Muscle of arm (tissue), 12 donors: ENCODE data around the gene ANKRD11. TPM values are rescaled to one million over a fixed set of nuclear protein-coding genes. Genes with fewer than 3 reads are reported as not detected.
"Not testable (repeated sequence)": the region's sequence is repeated elsewhere in the genome, so short reads cannot be mapped to it uniquely, and the experiment has no call there.

Experiments used
- DNase-seq: peaks from one replicate; pipeline ENCODE4 v3.0.0-alpha.2; 2013
- polyA plus RNA-seq, 12 donors: library from polyadenylated mRNA; unstranded; fragments of 120-200 nt; gene quantifications; one replicate each; pipeline ENCODE4 v1.2.1, GENCODE V29; 2013; ENCODE audit not compliant: insufficient read length in 12 of 12

ANKRD11 gene
- polyA plus RNA-seq, 12 donors: 52.0 to 116 (median 61.1) TPM; not detected in 1

GRCh38 chr16:89454378-89455125 lies 35.8 kb downstream of the ANKRD11 start:
- not testable (repeated sequence) for DNase-seq

GRCh38 chr16:89453501-89454321 lies 36.6 kb downstream of the ANKRD11 start:
- DNase-seq: peak; percentile 57

DNA sequence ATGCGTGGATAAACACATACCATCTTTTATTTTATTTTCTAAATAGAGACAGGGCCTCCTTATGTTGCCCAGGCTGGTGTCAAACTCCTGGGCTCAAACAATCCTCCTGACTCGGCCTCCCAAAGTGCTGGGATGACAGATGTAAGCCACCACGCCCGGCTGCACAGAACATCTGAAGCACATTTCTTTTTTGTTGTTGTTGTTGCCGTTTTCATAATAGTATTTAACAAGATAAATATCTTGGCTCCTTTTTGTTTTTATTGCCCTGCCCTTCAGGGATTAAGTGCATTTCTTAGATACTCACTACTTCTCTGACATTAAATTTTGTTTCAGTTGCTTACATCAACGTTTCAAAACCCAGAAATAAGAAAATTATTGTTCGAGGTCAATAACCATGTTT lies 37.4 kb downstream of the ANKRD11 start:
- no peak for DNase-seq

DNA sequence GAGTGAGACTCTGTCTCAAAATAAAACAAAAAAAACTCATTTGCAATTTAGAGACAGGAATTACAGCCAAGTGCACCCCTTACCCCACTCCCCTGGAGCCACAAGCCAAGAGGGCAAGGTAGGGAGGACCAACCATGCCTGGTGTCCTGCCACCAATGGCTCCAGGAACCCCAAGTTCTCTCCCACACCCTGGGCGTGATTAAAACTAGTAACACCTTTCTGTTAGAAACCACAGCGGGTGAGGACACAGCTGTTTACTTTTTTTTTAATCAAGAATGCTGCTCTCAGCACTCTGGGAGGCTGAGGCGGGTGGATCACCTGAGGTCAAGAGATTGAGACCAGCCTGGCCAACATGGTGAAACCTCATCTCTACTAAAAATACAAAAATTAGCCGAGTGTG lies 38.1 kb downstream of the ANKRD11 start:
- DNase-seq: no peak

- no peak for DNase-seq
Observed at GRCh38 chr16:89450537-89450936, 39.8 kb downstream of the ANKRD11 start.

DNA sequence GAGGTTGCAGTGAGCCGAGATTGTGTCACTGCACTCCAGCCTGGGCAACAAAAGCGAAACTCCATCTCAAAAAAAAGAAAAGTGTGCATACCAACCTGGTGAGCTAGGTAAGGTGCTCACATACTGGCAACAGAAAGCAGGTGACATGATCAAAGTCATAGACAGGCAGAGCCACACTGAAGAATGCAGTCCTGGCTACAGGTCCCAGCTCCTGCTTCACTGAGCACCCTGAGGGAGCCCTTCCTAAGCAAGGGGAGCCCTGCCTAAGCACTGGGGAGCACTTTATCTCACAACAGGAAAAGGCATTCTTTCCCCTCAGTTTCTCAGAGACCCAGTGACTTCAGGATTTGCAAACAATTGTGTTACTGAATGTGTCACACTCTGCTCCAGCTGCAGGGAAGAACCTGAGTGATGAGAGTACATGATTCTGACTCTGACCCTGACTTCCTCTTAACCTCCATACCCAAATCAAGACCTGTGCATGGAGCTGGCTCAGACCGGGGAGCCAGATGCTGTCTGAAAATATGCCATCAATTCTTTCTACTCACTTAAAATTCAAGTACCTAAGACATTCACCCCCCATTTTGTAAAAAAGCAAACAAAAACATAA lies 40.5 kb downstream of the ANKRD11 start:
- DNase-seq: no peak

DNA sequence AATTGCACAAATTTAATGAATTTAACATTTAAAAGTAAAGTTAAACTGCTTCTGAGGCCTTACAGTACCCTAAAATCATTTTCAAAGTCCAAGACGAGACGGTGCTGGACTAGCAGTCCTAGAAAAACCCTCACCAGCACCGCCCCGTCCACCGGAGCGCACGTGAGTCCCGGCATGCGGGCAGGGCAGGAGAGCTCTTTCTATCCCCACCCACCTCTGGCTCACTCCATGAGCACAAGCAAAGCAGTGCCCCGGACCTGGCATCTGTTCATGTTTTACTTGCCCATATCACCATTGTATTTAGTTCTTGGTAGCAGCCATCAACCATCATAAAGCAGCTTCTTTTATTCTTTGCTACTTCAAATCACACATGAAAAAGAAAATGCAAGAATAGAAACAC lies 41.7 kb downstream of the ANKRD11 start:
- no peak for DNase-seq

DNA sequence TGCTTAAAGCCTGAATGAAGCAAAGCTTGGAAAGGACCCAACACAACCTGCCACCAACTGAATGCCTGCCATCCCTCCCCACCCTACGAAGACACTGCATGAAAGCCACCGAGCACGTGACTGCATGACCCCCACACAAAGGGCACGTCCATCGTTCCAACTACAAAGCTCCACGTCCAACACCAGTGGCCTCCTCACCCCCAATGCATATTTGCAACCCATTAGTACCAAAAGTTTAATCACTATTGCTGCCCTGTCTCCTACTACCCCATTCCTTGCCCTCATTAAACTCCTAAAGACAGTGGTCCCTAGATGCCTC lies 43.4 kb downstream of the ANKRD11 start:
- DNase-seq: no peak

GRCh38 chr16:89446136-89446974 lies 44.0 kb downstream of the ANKRD11 start:
- DNase-seq: no peak

DNA sequence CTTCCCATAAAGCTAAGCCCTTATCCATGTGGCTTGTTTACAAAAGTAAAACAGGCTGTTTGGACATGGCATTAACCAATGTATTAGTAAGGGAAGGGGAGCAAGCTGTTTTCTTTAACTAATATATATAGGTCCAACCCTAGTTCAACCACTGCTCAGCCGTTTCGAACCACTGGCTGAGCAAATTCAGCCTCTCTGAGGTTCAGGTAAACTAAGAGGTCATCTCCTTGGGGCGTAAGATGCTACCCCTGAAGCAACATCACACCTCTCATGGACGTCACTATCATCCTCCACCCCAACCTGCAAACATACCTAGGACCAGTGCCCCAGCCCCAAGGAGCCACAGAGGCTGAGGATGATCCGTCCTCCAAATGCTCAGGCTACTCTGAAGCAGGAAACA lies 45.2 kb downstream of the ANKRD11 start:
- no peak for DNase-seq

- DNase-seq: no peak
Observed at GRCh38 chr16:89444728-89445127, 45.6 kb downstream of the ANKRD11 start.

- DNase-seq: no peak
Observed at GRCh38 chr16:89444151-89444723, 46.1 kb downstream of the ANKRD11 start.

DNA sequence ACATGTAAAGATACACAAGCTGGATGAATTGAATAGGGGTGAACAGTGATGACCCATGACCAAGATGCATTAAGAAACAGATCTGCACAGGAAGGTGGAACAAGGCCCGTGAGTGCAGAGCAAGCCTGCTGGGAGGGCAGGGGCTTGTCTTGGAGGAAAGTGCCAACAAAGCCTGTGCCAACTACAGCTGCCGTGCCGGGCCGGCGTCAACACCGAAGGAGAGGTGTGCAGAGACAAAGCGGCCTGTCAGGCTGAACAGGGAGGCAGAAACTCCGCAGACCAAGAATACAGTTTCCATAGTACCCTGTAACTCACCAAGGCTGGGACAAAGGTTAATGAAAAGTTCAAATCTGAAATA lies 46.7 kb downstream of the ANKRD11 start:
- DNase-seq: no peak

GRCh38 chr16:89442990-89443726 lies 47.2 kb downstream of the ANKRD11 start:
- DNase-seq: no peak

DNA sequence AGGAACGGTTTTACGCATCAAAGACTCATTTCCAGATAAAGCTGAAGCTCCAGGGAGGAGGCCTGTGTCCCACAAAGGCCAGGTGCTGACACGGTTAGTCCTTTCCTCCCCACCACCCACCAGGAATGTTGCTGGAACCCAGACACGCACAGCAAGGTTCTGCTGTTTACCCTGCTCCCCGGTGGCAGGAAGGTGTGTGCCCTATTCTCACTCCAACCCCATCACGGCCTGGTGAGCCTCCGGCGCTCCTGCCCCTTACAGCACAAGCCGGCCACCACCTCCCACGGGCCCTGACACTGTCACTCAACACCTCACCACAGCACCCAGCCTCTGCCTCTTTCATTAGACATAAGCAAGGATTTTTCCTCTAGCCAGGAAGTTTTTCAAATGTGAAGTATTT lies 47.8 kb downstream of the ANKRD11 start:
- DNase-seq: no peak

GRCh38 chr16:89439659-89440058 lies 50.7 kb downstream of the ANKRD11 start:
- no peak for DNase-seq

GRCh38 chr16:89437991-89438390 lies 52.4 kb downstream of the ANKRD11 start:
- DNase-seq: no peak

DNA sequence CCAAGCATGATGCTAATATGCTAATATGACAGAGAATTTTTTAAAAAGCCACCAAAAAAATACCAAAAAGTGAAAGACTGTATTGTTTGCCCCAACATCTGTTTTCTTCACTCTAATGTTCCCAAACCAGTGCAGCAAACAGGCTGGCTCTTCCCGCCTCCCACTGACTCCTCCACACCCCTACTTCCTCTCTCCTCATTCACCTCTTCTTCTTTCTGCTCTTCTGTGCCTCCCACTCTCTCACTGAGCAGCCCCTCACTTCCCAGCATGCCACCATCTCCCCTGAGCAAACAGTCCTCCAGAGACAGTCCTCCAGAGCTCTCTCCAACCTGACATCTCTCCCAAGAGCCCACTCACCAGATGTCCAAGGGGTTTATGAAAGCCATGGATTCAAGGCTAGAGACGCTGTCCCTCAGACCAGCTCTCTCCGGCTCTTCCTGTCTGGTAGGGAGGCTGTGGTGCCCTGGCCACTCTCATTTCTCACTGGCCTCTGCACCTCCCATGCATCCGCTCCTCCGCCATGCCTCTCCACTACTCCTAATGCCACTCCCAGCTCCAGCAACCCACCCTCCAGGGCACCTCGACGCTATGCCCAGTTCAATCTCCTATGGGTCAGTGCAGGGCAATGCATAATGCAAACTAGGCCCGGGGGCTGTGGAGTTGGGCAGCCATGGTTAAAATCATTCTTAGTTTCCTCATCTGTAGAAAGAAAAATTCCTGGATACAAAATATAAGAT lies 52.9 kb downstream of the ANKRD11 start:
- DNase-seq: no peak

- no peak for DNase-seq
Observed at GRCh38 chr16:89436366-89436765, 54.0 kb downstream of the ANKRD11 start.

DNA sequence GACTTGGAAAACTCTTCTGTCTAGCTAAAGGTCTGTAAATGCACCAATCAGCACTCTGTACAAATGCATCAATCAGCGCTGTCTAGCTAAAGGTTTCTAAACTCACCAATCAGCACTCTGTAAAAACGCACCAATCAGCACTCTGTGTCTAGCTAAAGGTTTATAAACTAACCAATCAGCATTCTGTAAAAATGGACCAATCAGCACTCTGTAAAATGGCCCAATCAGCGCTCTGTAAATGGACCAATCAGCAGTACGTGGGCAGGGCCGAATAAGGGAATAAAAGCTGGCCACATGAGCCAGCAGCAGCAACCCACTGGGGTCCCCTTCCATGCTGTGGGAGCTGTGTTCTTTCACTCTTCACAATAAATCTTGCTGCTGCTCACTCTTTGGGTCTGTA lies 55.3 kb downstream of the ANKRD11 start:
- not testable (repeated sequence) for DNase-seq
